Breast epithelium (tissue), 4 donors: ENCODE measurements around the gene COX7A2. TPM values are rescaled to one million over a fixed set of nuclear protein-coding genes. Genes with fewer than 3 reads are reported as not detected.
A peak's percentile ranks its signal among the peaks of the same experiment; 100 is the strongest.

Experiments used
- DNase-seq, 2 donors: peaks; one replicate each; pipeline ENCODE4 v3.0.0-alpha.2; 2019; ENCODE audit warnings: low spot score in 2 of 2
- H3K27ac ChIP-seq, 2 donors: fragments of 200-600 bp; sonication (generic) in 1 of 2; one replicate each; pipeline ENCODE4 v1.5.1; 2016 to 2019; ENCODE audit warnings: mild to moderate bottlenecking in 1 of 2
- H3K27me3 ChIP-seq, 2 donors: fragments of 200-600 bp; sonication (generic) in 1 of 2; one replicate each; pipeline versions ENCODE4 v1.5.1 to v1.6.0; 2017 to 2019; ENCODE audit warnings: control low read depth in 1 of 2, mild to moderate bottlenecking in 1 of 2
- H3K36me3 ChIP-seq: fragments of 200-600 bp; one replicate; pipeline ENCODE4 v1.5.1; 2019
- H3K4me1 ChIP-seq, 2 donors: fragments of 200-600 bp; sonication (generic); one replicate each; pipeline ENCODE4 v1.5.1; 2016 to 2019; ENCODE audit warnings: control low read depth in 1 of 2
- H3K4me3 ChIP-seq, 3 donors: fragments of 200-600 bp; sonication (generic); 1 replicate in 2 of 3; 2 replicates in 1 of 3; pipeline ENCODE4 v1.5.1; 2016 to 2019; ENCODE audit warnings: mild to moderate bottlenecking in 3 of 3, moderate library complexity in 2 of 3
- H3K9me3 ChIP-seq, 2 donors: fragments of 200-600 bp; sonication (generic) in 1 of 2; one replicate each; pipeline ENCODE4 v1.5.1; 2016 to 2019; ENCODE audit warnings: control low read depth in 1 of 2
- CTCF ChIP-seq, 3 donors: fragments of 450-650 bp; IDR thresholded peaks; one replicate each; pipeline ENCODE4 v1.5.1; 2016 to 2017; ENCODE audit warnings: antibody characterized with exemption in 3 of 3, mild to moderate bottlenecking in 3 of 3, moderate library complexity in 3 of 3
- POLR2A ChIP-seq: fragments of 450-650 bp; IDR thresholded peaks from one replicate; pipeline ENCODE4 v1.6.1; 2016; ENCODE audit warnings: antibody characterized with exemption, mild to moderate bottlenecking, moderate library complexity
- POLR2AphosphoS5 ChIP-seq, 3 donors: sonication (generic); formaldehyde crosslinking; IDR thresholded peaks; one replicate each; pipeline ENCODE4 v1.6.1; 2017; ENCODE audit warnings: antibody characterized with exemption in 3 of 3
- intact Hi-C: fragments of 100-400 bp; cut with DNase I; formaldehyde crosslinking; loops from one replicate; pipeline ENCODE4 v1.15.1; 2023; ENCODE audit warnings: low total_unique reads
- total RNA-seq, 3 donors: library from RNA; depleted of rRNA; stranded (reverse); fragments of >200 nt; gene quantifications; one replicate each; pipeline ENCODE4 v1.1.0, GENCODE V29; 2016

The COX7A2 gene
- total RNA-seq, 3 donors from 2014 or later, result 171 to 206 (median 204) TPM

GRCh38 chr6:75208298-75209183 is 35.1 kb downstream of the COX7A2 start:
- Histone ChIP-seq H3K4me3 (peak overlapping the region; percentile 21 to 78 (median 27)), H3K36me3 (no peaks in the 10 kb centered on the region), H3K27ac (peak overlapping the region; percentile 33 to 90), H3K4me1 (peaks cover 0 to 4% of the 10 kb centered on the region in 2 donors), H3K27me3 (peaks cover 0 to 22% of the 10 kb centered on the region in 2 donors), H3K9me3 (no peaks in the 10 kb centered on the region)
- peak; percentile 61 to 92 (median 84) for TF ChIP-seq CTCF (IDR thresholded peaks at IDR 0.05)
- TF ChIP-seq POLR2A, result no peak
- intact Hi-C loops, result loop anchor here (5.0 to 10.0 kb wide), 2 partner anchors 1114 to 1346 kb away; no protein-coding TSS in a partner anchor
- peak; percentile 76 to 87 for DNase-seq

GRCh38 chr6:75206576-75207342 is 36.8 kb downstream of the COX7A2 start:
- Histone ChIP-seq H3K4me1 (peaks cover 0 to 4% of the 10 kb centered on the region in 2 donors), H3K27ac (peak overlapping the region; percentile 79 to 90), H3K9me3 (no peaks in the 10 kb centered on the region), H3K36me3 (no peaks in the 10 kb centered on the region), H3K4me3 (peak overlapping the region; percentile 61 to 78 (median 64)), H3K27me3 (peaks cover 0 to 22% of the 10 kb centered on the region in 2 donors)
- no peak for TF ChIP-seq POLR2AphosphoS5 (IDR thresholded peaks at IDR 0.05)
- no peak for DNase-seq
- intact Hi-C loops, result loop anchor here (5.0 to 10.0 kb wide), 2 partner anchors 1112 to 1344 kb away; no protein-coding TSS in a partner anchor

GRCh38 chr6:75205776-75206575 is 37.6 kb downstream of the COX7A2 start, which contains the start of gene COL12A1:
Gene COL12A1, minus strand, starts transcription at chr6:75206053. Its CDS starts 3,261 bp downstream, at chr6:75202792.
- Histone ChIP-seq H3K4me1 (peaks cover 0 to 4% of the 10 kb centered on the region in 2 donors), H3K27me3 (peaks cover 0 to 22% of the 10 kb centered on the region in 2 donors)
- TF ChIP-seq POLR2A (peak; percentile 22), CTCF (IDR thresholded peaks at IDR 0.05) (peak; percentile 5 to 10 (median 6)), POLR2AphosphoS5 (IDR thresholded peaks at IDR 0.05) (peak; percentile 72 to 94 (median 73))

GRCh38 chr6:75204959-75205775 is 38.4 kb downstream of the COX7A2 start:
- Histone ChIP-seq H3K4me3 (peak overlapping the region; percentile 61 to 78 (median 64)), H3K27me3 (peaks cover 0 to 22% of the 10 kb centered on the region in 2 donors), H3K4me1 (peaks cover 0 to 4% of the 10 kb centered on the region in 2 donors), H3K9me3 (no peaks in the 10 kb centered on the region), H3K36me3 (no peaks in the 10 kb centered on the region), H3K27ac (peak overlapping the region; percentile 79 to 90)
- intact Hi-C loops, result loop anchor here (5.0 to 10.0 kb wide), 2 partner anchors 1110 to 1343 kb away; no protein-coding TSS in a partner anchor
- TF ChIP-seq POLR2AphosphoS5 (IDR thresholded peaks at IDR 0.05), result no peak
- peak; percentile 22 to 59 for DNase-seq

More at GRCh38 chr6:75205776-75206575, 37.6 kb downstream of the COX7A2 start, which contains the start of gene COL12A1:
- H3K27ac ChIP-seq, result peak within 1 kb of the TSS; percentile 79 to 90
- peak; percentile 90 to 91 for DNase-seq
- no peaks in the 10 kb centered on the region for H3K9me3 ChIP-seq
- peak within 1 kb of the TSS; percentile 61 to 78 (median 64) for H3K4me3 ChIP-seq
- intact Hi-C loops, result loop anchor here (5.0 to 10.0 kb wide), 2 partner anchors 1111 to 1344 kb away; no protein-coding TSS in a partner anchor
- H3K36me3 ChIP-seq, result no peaks in the 10 kb centered on the region
